Heart left ventricle (tissue), 16 donors: ENCODE results near the gene NLRC5. TPM values are rescaled to one million over a fixed set of nuclear protein-coding genes. Genes with fewer than 3 reads are reported as not detected.
A peak's percentile ranks its signal among the peaks of the same experiment; 100 is the strongest.

Source experiments
- ATAC-seq, 4 donors: fragments of 200-7000 bp; cut with Tn5 transposase; one replicate each; pipeline ENCODE4 v1.9.1; 2020 to 2022; ENCODE audit warnings: moderate library complexity in 4 of 4, mild to moderate bottlenecking in 3 of 4, moderate number of reproducible peaks in 1 of 4
- DNase-seq, 5 donors: peaks; one replicate each; pipeline ENCODE4 v3.0.0-alpha.2; 2020
- H3K27ac ChIP-seq, 12 donors: fragments of 200-600 bp; sonication (generic) in 4 of 12; one replicate each; pipeline versions ENCODE4 v1.5.0 to v1.8.0; 2016 to 2022; ENCODE audit warnings: mild to moderate bottlenecking in 2 of 12
- H3K27me3 ChIP-seq, 9 donors: fragments of 200-600 bp; sonication (generic) in 2 of 9; one replicate each; pipeline versions ENCODE4 v1.5.1 to v1.8.0; 2016 to 2022; ENCODE audit warnings: mild to moderate bottlenecking in 3 of 9
- H3K36me3 ChIP-seq, 9 donors: fragments of 200-600 bp; sonication (generic) in 2 of 9; one replicate each; pipeline versions ENCODE4 v1.5.0 to v1.8.0; 2018 to 2022; ENCODE audit warnings: mild to moderate bottlenecking in 2 of 9
- H3K4me1 ChIP-seq, 12 donors: fragments of 200-600 bp; sonication (generic) in 4 of 12; one replicate each; pipeline versions ENCODE4 v1.5.0 to v1.8.0; 2016 to 2022; ENCODE audit warnings: mild to moderate bottlenecking in 3 of 12
- H3K4me3 ChIP-seq, 12 donors: fragments of 200-600 bp; sonication (generic) in 4 of 12; one replicate each; pipeline versions ENCODE4 v1.5.0 to v1.8.0; 2017 to 2022; ENCODE audit warnings: mild to moderate bottlenecking in 9 of 12, moderate library complexity in 4 of 12
- H3K9me3 ChIP-seq, 12 donors: fragments of 200-600 bp; sonication (generic) in 4 of 12; one replicate each; pipeline versions ENCODE4 v1.5.0 to v1.8.0; 2016 to 2022; ENCODE audit warnings: mild to moderate bottlenecking in 1 of 12
- POLR2A ChIP-seq, 2 donors: fragments of 450-650 bp; IDR thresholded peaks; one replicate each; pipeline ENCODE4 v1.6.1; 2017; ENCODE audit warnings: antibody characterized with exemption in 2 of 2, mild to moderate bottlenecking in 2 of 2, moderate library complexity in 2 of 2
- WGBS, 4 donors: extraction: QIAGEN DNeasy Blood & Tissue Kit in 2 of 4; methylation state at CpG; one replicate each; pipeline versions ENCODE4 v1.1.5 to v1.1.7; 2013 to 2018; 5-methylcytosine and 5-hydroxymethylcytosine counted together
- intact Hi-C, 10 donors: fragments of 100-400 bp; cut with DNase I; formaldehyde crosslinking; loops; one replicate each; pipeline versions ENCODE4 v1.11.1 to v1.14.2; 2022
- polyA plus RNA-seq, 2 donors: library from polyadenylated mRNA; stranded (reverse); fragments of 200-250 nt; gene quantifications; one replicate each; pipeline ENCODE4 v1.2.3, GENCODE V29; 2013
- total RNA-seq, 9 donors: library from RNA; depleted of rRNA in 2 of 9; stranded (reverse); fragments of >200 nt in 2 of 9; fragmentation: NEBNext Ultra II Directional in 3 of 9; extraction: Animal tissue kit (Norgen Biotek cat#: 25700) in 3 of 9; gene quantifications; one replicate each; pipeline versions ENCODE4 v1.1.0 to v1.2.4, GENCODE V29; 2016 to 2023
- TF ChIP-seq, protein P1 (sequence below), 12 donors: fragments of 200-600 bp; sonication (generic) in 4 of 12; IDR thresholded peaks; one replicate each; pipeline versions ENCODE4 v1.5.0 to v1.8.0; 2018 to 2022; ENCODE audit warnings: antibody characterized with exemption in 12 of 12, mild to moderate bottlenecking in 5 of 12
- donor health status: ischemic (EF 13 %, LVEDD 7.1; RV severe dilation, severe dysfunction).
- donor health status: healthy with polysubstance abuse.
- donor health status: DM: no; HTN: yes; CAD: no.
- donor health status: DM: no; HTN: no; CAD: no.
- donor health status: ischemic (EF 25% LVEDD 6.9; RV normal size, moderate dysfunction).
- donor health status: ischemic (EF 25% LVEDD 5.7; RV mildly dilated, moderate dysfunction).
- donor health status: healthy.
- donor health status: DM: yes; HTN: yes; CAD: no.
- donor health status: ischemic (EF 35%, LVEDD 5.7; RV mildly dilated, moderate dysfunction).
- donor health status: nonischemic (EF 11% LVEDD 7.7; RV severe dilation, severe dysfunction).
- donor health status: DM: yes; HTN: yes; CAD: no.
- donor health status: PGD.
- donor health status: ischemic (EF 29% LVEDD 5.4; RV normal size, mild dysfunction).
- donor health status: nonischemic (EF 23%, LVEDD 6.1; RV moderate dilation, normal function).

Gene NLRC5
- total and polyA plus RNA-seq, 11 donors, result 5.8 to 98.6 (median 9.9) TPM

GRCh38 chr16:57036315-57036714 is 47.0 kb downstream of the NLRC5 start:
- ATAC-seq (no peak), DNase-seq (no peak)
- 82 to 98% (median 86%) methylated on average over 4 of the region's 4 CpGs for WGBS, 4 donors
- no peaks in the 10 kb centered on the region for H3K27me3 ChIP-seq
- H3K36me3 ChIP-seq, result peaks cover 0 to 97% (median 29%) of the 10 kb centered on the region in 9 donors
- H3K4me1 ChIP-seq, result peaks cover 0 to 52% (median 0%) of the 10 kb centered on the region in 12 donors
- no peak overlapping the region for H3K4me3 ChIP-seq
- H3K27ac ChIP-seq, result no peak overlapping the region
- intact Hi-C loops, result loop anchor here in 1 of 10 donors (5.0 kb wide), 1 partner anchor 64 kb away; no protein-coding TSS in a partner anchor
- H3K9me3 ChIP-seq, result no peaks in the 10 kb centered on the region
- TF ChIP-seq POLR2A (IDR thresholded peaks at IDR 0.05), result no peak
- TF ChIP-seq, protein P1, sequence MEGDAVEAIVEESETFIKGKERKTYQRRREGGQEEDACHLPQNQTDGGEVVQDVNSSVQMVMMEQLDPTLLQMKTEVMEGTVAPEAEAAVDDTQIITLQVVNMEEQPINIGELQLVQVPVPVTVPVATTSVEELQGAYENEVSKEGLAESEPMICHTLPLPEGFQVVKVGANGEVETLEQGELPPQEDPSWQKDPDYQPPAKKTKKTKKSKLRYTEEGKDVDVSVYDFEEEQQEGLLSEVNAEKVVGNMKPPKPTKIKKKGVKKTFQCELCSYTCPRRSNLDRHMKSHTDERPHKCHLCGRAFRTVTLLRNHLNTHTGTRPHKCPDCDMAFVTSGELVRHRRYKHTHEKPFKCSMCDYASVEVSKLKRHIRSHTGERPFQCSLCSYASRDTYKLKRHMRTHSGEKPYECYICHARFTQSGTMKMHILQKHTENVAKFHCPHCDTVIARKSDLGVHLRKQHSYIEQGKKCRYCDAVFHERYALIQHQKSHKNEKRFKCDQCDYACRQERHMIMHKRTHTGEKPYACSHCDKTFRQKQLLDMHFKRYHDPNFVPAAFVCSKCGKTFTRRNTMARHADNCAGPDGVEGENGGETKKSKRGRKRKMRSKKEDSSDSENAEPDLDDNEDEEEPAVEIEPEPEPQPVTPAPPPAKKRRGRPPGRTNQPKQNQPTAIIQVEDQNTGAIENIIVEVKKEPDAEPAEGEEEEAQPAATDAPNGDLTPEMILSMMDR (IDR thresholded peaks at IDR 0.05), result no peak

- no peaks in the 10 kb centered on the region for H3K9me3 ChIP-seq
- H3K4me1 ChIP-seq, result peaks cover 0 to 59% (median 0%) of the 10 kb centered on the region in 12 donors
- intact Hi-C loops, result loop anchor here in 1 of 10 donors (5.0 kb wide), 1 partner anchor 65 kb away; no protein-coding TSS in a partner anchor
- H3K27ac ChIP-seq, result peak overlapping the region in 1 of 12 donors; percentile 88
- 73 to 77% (median 75%) methylated on average over 5 to 7 of the region's 7 CpGs for WGBS, 4 donors
- no peak for ATAC-seq
- TF ChIP-seq, protein P1 (IDR thresholded peaks at IDR 0.05), result no peak
- TF ChIP-seq POLR2A (IDR thresholded peaks at IDR 0.05), result no peak
- DNase-seq, result no peak
- H3K27me3 ChIP-seq, result no peaks in the 10 kb centered on the region
- H3K36me3 ChIP-seq, result peaks cover 0 to 97% (median 31%) of the 10 kb centered on the region in 9 donors
- no peak overlapping the region for H3K4me3 ChIP-seq
Observed at GRCh38 chr16:57036945-57037344, 47.6 kb downstream of the NLRC5 start.

DNA sequence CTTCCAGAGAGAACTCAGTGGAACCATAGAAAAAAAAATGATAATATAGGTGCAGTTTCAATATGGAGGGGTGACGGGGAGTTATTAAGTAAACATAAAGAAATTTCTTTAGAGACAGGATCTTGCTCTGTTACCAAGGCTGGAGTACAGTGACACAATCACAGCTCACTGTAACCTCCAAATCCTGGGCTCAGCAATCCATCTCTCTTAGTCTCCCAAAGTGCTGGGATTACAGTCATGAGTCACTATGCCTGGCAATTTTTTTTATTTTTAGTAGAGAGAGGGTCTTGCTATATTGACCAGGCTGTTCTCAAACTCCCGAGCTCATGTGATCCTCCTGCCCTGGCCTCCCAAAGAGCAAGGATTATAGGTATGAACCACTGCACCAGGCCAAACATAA is 48.8 kb downstream of the NLRC5 start:
- H3K27ac ChIP-seq, result peak overlapping the region in 1 of 12 donors; percentile 88
- intact Hi-C loops, result loop anchor here in 1 of 10 donors (5.0 kb wide), 1 partner anchor 66 kb away; no protein-coding TSS in a partner anchor

GRCh38 chr16:57039148-57039812 is 49.9 kb downstream of the NLRC5 start:
- Histone ChIP-seq H3K4me3 (peak overlapping the region in 1 of 12 donors; percentile 5), H3K36me3 (peaks cover 0 to 97% (median 19%) of the 10 kb centered on the region in 9 donors), H3K9me3 (no peaks in the 10 kb centered on the region), H3K27ac (peak overlapping the region in 2 of 12 donors; percentile 12 to 88), H3K27me3 (no peaks in the 10 kb centered on the region), H3K4me1 (peaks cover 0 to 71% (median 6%) of the 10 kb centered on the region in 12 donors)
- intact Hi-C loops, result loop anchor here in 1 of 10 donors (5.0 kb wide), 1 partner anchor 67 kb away; no protein-coding TSS in a partner anchor
- TF ChIP-seq, protein P1 (IDR thresholded peaks at IDR 0.05), result no peak
- DNase-seq (no peak), ATAC-seq (peak in 3 of 4 donors; percentile 29 to 46 (median 30))
- WGBS, 4 donors, result 53 to 59% (median 54%) methylated on average over 5 of the region's 5 CpGs

More for the DNA sequence above, 48.8 kb downstream of the NLRC5 start:
- H3K36me3 ChIP-seq, result peaks cover 0 to 97% (median 26%) of the 10 kb centered on the region in 9 donors
- DNase-seq (no peak), ATAC-seq (no peak)
- WGBS, 4 donors, result 90 to 95% (median 92%) methylated on average over 2 of the region's 2 CpGs
- H3K4me3 ChIP-seq, result no peak overlapping the region
- H3K27me3 ChIP-seq, result no peaks in the 10 kb centered on the region
- H3K9me3 ChIP-seq, result no peaks in the 10 kb centered on the region
- TF ChIP-seq, protein P1 (IDR thresholded peaks at IDR 0.05), result no peak
- no peak for TF ChIP-seq POLR2A (IDR thresholded peaks at IDR 0.05)
- H3K4me1 ChIP-seq, result peaks cover 0 to 71% (median 6%) of the 10 kb centered on the region in 12 donors
